GM18873 (cell line): ENCODE results near the gene LSP1.

ENCODE experiments used
- ATAC-seq: cut with Tn5 transposase; IDR thresholded peaks from one replicate; pipeline ENCODE4 v1.9.1; 2021; ENCODE audit warnings: mild to moderate bottlenecking, moderate library complexity, moderate number of reproducible peaks; ENCODE audit not compliant: unreplicated experiment, low FRiP score

The LSP1 gene

DNA sequence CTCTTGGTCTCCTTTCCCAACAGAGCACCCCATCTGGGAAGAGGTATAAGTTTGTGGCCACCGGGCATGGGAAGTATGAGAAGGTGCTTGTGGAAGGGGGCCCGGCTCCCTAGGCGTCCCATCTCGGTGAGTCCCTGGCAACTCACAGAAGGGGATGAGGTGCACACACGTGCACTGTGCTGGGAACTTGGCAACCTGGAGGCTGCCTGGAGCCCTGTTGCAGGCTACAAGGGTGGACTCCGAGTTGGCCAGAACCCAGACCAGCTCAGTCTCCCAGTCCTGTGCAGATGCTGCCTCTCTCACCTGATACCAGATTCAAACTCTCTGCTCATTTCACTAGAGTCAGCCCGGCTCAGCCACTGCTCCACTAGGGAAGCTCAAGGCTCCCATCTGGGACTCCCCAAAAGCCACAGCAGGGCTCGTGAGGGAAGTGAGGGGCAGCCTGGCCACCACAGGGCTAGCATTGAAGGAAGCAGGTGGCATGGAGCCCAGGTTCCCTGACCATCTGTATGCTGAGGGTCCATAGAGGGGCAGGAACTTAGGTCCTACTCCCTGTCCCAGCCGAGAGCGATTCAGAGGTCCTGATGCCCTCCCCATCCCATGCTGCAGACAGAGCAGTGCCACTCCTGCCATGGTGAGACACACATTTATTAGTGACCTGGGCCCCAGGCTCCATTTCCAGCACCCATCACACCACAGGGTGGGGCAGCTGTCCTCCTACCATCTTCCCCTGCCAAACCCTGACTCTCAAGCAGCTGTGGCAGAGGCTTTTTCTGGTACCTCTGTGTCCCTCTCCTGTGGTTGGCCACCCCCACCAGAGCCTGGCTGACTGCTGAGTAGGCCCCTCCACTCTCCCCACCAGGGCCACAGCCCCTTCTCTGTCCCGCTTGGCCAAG, 34.8 kb downstream of the LSP1 start:
- ATAC-seq: no peak

DNA sequence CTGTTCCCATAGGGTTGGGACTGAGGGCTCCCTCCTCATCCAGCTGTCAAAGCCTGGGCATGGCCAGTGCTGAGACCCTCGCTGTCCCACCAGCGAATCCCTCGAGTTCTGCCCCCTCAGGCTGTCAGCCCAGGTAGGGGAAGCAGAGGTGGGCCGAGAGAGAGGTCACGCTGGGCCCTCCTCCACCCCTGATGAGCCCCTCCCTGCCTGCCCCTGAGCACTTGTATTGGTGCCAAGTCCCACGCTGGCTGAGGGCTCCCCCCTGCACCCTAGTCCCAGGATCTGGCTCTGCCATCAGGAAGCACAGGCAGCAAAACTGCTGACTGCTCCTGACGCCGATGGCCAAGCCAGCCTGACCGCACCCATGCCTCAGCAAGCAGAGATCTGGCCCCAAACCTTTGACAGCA, 35.5 kb downstream of the LSP1 start:
- ATAC-seq: no peak

DNA sequence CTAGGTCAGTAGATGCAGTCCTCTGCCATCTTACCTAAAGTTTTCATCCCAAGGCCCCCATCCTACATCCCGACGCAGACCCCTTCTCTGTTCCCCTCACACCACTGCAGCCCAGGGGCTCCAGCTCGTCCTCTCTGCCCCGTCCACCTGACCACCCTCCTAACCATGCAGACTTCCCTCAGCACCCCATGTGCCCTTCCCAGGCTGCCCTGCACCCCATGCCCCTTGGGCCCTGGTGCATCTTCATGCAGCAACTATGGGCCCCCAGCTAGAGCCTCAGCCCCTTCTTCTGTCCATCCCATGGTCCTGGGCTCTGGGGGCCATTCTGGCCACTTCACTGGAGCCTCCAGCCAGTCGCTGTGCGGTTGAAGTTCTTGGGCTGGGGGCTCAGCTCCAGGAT, 35.9 kb downstream of the LSP1 start:
- ATAC-seq: no peak

DNA sequence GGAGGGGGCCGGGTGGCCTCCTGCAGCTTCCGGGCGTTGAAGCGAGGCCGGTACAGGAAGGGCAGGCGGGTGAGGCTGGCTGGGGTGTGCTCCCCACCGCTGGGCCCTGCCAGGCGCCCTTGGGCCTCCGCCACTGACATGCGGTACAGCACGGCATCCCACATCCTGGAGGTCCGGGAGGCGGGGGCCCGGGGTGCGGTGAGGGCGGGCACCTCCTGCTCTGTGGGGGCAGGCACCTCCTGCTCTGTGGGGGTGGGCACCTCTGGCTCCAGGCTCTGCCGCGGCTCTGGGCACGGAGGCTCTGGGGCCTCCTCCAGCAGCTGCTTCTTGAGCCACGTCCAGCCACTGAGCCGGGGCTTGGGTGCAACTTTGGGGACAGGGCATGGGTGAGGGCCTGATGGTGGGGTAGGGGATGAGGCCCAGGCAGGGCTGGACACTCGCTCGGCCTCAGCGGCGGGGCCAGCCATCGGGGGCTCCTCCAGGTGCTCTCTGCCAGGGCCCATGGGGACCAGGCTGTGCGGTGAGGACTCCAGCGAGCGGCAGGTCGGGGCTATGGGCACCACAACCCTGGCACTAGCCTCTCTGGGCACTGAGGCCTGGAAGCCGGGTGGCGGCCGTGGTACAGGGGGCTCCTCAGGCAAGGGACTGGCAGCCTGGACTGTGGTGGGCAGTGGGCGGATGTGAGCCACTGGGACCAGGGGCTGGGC, 36.5 kb downstream of the LSP1 start:
- no peak for ATAC-seq

DNA sequence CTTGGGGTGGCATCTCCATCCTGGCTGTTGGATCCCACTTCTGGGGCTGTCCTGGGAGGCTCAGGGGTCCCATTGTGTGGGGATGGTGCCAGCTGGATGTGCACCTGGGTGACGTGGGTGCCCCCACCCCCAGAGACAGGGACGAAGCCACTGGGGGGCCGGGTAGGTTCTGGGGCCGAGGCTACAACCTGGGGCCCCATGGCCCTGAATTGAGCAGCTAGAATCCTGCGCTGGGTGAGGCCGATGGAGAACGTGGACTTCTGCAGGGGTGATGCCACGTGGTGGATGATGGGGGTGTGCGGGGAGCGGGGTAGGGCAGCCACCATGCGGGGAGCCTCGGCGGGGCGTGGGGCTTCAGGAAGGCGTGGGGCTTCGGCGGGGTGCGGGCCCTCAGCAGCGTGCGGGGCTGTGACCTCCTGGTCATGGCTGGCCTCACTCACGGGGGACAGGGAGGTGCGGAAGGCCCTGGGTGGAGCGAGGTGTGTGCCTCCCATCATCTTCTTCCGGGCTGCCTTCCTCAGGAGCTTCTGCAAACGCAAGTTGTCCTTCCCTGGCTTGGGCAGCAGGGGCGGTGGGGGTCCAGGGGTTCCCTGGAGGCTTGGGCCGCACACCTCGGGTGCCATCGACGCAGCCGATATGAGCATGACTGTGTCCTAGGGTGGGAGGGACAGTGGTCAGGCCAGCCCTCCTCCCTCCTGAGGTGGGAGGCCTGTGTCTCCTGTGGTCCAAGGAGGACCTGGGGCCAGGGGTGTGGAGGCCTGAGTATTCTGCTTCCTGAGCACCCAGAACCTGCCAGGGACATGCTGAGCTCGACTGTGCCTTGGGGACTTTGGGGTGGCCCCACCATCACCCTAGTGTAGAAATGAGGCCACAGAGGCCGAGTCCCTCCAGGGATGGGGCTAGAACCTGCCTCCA, 37.3 kb downstream of the LSP1 start:
- ATAC-seq: no peak

DNA sequence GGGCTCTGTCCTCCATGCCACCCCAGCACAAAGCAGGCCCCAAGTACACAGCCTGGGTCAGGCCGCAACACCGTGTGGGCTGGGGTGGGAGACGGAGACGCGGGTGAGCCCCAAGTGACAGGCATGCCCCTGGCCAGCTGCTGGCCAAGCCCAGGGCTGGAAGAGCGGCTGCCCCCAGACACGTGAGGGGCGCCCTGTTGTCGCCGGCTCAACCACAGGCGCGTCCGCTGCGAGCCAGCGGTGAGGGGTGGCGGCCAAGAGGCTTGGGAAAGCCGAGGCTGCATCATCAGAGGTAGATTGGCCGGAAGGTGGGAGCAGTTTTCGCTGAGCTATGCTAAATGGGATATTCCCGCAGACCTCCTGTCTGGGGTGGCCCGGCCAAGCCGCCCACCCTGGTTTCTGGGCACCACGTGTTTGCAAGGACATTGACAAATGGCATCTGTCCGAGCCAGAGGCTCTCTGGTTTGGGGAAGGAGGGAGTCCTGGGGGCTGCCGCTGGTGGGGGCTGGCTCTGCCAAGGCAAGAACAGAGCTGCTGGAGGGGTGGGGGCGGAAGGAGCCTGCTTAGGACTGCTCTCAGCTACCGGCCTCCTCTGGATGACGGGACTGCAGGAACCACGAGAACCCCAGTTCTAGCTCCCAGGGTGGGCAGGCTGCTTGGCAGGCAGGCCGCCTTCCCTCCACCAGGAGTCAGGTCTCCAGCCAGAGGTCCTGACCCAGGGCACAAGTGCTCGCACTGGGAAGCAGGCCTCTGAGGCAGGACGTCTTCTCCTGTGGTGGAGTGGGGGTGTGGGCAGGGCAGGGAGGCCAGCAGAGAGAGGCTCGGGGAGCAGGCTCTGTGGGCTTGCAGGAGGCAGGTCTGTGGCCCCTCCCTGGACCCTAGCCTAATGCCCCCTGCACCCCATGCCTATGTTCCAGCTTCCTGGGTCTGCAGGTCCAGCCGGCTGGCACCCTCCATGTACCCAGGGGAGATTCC, 38.3 kb downstream of the LSP1 start:
- no peak for ATAC-seq

DNA sequence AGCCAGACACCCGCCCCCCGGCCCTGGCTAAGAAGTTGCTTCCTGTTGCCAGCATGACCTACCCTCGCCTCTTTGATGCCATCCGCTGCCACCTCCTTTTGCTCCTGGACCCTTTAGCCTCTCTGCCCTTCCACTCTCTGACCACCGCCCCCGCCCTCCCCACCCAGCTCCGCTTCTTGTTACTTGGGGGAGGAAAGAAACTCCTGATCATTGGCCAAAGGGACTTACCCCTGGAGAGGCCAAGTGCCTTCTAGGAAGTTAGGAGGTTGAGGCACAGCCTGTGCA, 38.9 kb downstream of the LSP1 start, which contains the start of gene PRR33:
Gene PRR33 (minus strand): TSS at position 65 of the 285 bp plus-strand sequence. CDS start 1,311 bp downstream, outside the sequence.
- ATAC-seq: no peak

DNA sequence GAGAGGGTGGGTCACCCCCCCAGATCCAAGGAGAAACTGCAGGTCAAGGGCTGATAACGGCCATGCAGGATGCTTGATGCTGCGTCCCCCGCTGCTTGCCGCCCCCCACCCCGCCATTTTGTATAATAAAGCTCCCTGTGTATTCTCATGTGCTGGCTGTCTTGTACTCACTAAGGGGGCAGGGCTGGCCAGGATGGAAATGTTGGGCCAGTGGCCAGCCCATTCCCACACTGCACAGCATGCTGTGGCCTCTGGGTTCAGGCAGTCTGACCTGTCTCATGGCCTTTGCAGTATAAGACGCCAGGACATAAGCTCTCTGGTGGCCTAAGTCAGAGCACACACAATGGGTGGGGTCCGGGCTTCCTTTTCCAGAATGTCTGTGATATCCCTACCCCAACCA, 39.2 kb downstream of the LSP1 start:
- no peak for ATAC-seq

DNA sequence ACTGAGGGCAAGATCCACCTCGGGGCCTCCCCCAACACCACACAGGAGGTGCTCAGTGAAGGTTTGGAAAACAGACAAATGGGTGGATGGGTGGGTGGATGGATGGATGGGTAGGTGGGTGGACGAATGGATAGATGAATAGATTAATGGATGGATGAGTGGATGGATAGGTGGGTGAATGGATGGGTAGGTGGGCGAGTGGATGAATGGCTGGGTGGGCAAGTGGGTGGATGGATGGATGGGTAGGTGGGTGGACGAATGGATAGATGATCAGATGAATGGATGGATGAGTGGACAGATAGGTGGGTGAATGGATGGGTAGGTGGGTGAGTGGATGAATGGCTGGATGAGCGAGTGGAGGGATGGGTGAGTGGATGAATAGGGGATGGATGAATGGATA, 39.7 kb downstream of the LSP1 start:
- no peak for ATAC-seq

DNA sequence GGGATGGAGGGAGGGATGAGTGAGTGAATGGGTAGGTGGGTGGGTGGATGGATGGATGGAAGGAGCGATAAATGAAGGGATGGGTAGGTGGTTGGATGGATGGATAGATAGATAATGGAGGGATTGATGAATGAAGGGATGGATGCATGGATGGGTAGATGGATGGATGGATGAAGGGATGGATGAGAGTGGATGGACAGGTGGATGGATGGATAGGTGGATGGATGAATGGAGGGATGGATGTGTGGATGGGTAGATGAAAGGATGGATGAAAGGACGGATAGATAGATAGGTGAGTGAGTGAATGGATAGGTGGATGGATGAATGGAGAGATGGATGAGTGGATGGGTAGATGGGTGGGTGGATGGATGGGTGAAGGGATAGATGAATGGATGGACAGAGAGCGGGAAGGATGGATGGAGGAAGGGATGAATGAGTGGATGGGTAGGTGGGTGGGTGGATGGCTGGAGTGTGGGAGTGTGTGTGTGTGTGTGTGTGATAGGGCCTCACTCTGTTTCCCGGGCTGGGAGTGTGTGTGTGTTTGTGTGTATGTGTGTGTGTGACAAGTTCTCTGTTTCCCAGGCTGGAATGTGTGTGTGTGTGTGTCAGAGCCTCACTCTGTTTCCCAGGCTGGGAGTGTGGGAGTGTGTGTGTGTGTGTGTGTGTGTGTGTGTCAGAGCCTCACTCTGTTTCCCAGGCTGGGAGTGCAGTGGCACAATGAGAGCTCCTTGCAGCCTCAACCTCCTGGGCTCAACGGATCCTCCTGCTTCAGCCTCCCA, 40.9 kb downstream of the LSP1 start:
- ATAC-seq: no peak

DNA sequence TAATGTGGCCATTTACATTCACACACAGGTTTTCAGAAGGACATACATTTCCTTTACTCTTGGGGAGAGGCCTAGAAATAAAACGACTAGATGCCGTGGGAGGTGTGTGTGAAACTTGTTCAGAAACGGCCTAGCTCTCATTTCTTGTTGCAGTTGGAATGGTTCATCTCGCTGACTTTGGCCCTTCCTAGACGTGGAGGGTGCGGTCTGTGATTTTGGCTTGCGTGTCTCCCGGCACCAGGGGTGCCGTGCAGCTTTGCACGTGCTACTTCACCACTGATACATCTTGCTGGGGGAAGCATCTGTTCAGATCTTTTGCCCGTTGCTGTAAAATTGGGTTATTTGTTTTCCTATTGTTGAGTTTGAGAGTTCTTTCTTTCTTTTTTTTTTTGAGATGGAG, 41.9 kb downstream of the LSP1 start:
- ATAC-seq: no peak

DNA sequence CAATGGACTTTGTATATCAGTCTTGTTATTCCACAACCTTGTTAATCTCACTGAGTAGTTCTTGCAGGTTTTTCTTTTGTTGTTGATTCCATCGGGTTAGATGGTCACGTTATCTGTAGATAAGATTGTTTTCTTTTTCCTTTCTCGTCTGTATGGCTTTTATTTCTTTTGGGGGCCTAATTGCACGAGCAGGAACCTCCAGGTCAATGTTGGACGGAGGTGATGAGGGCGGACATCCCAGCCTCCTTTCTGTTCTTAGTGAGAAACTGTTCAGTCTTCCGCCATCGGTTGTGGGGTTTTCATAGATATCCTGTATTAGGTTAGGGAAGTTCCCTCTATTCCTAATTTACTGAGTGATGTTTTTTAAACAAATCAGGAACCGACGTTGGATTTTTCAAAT, 43.6 kb downstream of the LSP1 start:
- no peak for ATAC-seq

DNA sequence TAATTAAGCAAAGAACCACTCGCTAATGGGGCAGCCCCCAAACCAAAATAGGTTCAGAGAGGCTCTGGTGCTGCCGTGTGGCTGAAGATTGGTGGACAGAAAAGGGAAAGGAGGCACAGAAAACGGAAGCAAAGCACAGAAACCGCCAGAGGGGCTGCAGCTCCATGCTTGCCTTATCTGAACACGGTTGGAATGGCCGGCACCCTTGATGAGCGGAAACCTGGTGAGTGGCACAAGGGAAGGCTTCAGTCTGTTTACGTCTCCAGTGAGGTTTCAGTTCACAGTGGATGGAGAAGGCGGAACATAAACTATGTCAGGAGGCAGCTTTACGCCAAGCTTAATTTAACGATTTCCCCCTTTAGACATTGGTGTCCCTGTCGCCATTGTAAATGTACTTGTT, 44.0 kb downstream of the LSP1 start:
- no peak for ATAC-seq

DNA sequence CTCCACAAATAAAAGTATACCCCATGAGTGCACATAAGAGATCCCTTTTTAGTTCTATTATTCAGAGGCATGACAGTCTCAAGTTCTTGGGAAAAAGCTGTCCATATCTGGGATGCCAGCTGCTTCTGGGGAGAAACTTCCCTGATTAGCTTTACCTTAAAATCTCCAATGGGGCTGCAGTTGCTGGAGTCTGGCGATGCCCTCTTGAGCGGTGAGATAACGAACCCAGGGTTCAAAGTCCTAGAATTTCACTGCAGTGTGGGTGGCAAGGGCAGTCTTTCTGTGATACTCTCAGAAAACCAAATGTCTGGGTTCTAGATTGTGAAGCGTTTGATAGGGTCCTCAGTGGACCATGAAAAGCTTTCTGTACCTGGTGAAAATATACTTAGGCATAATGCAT, 46.2 kb downstream of the LSP1 start:
- ATAC-seq: no peak

DNA sequence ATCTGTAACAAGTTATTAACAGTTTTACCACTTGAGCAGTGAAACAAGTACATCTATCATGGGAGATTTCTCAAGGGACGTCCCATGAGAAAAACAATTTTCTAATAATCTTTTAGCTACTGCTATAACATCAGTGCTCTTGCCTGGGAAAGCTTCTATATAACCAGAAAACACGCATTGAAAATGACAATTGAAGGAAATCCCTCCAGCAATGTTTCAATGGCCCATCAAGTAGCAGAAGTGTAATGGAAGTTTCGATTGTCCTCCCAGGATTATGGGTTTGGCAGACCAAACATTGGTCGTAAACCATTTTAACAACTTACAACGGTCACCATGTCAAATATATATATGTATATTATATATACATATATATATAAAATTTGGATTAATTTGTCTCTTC, 46.8 kb downstream of the LSP1 start:
- ATAC-seq: no peak

DNA sequence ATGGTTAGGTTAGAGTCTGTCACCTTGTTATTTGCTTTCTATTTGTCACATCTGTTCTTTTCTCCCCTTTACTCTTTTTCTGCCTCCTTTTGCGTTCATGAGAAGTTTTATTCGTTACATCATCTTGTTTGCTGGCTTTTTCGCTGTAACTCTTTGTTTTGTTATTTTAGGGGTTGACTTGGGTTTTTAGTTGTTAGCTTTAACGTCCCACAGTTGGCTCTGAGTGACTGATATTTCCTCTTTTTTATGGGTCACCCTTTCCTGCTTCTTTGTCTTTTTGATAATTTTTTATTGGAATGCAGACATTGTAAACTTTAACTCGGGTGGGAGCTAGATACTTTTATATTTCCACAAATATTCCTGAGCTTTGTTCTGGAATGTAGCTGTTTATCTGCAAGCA, 53.3 kb downstream of the LSP1 start:
- ATAC-seq: no peak

DNA sequence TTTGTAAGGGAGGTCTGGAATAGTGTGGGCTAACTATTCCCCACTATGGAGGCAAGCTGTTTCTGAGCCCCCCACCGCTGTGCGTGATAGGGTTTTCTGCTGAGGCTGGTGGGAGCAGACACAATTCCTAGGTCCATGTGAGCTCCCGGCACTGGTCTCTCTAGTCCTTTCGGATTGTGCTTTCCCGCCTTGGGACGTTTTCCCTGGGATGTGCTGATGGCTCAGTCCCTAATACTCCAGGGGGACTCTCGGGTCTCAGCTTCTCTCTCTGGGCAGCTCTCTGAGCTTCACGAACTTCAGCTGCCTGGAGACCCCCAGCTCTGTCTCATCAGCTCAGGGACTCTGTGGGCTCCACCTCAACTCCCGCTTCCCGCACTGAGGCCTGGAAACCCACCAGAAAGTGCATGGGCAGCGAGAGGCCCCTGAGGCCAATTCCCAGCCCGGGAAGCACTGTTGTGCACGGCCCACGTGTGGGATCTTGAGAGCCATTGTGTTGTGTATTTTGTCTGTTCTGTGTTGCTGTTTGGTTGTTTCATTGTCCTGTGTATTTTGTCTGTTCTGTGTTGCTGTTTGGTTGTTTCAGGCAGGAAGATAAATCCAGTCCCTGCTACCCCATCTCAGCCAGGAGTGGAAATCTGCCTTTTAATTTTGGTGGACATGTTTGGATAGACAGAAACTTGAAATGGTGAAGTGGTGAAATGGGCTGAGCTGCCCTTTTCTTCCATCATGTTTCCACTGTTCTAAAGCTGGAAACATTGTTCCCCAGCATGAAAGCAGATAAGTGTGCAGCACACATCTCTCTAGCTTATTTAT, 53.9 kb downstream of the LSP1 start:
- no peak for ATAC-seq

DNA sequence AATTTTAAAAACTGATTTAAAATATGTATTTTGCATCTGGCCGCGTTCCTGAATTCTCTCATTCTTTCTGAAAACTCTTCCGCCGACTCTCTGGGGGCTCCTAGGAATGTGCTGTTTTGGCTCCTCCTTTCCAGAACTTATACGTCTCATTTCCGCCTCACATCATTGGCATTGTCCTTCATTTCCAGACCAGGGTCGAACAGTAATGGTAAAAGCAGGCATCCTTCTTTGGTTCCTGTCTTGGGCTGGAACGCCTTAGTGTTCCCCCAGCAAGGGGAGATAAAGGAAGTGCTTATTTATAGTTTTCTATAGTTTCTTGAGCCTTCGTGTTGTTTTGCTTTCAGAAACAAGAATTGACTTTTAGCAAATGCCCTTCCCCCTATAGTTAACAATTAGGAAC, 55.7 kb downstream of the LSP1 start:
- no peak for ATAC-seq
